HG03558 (cell line): ENCODE measurements around the gene C22orf42.
"Not testable (repeated sequence)": the region's sequence is repeated elsewhere in the genome, so short reads cannot be mapped to it uniquely, and the experiment has no call there.

ENCODE experiments used
- ATAC-seq: cut with Tn5 transposase; IDR thresholded peaks from one replicate; pipeline ENCODE4 v1.9.1; 2021; ENCODE audit warnings: moderate number of reproducible peaks; ENCODE audit not compliant: unreplicated experiment; ENCODE audit errors: extremely low read depth

Gene C22orf42

DNA sequence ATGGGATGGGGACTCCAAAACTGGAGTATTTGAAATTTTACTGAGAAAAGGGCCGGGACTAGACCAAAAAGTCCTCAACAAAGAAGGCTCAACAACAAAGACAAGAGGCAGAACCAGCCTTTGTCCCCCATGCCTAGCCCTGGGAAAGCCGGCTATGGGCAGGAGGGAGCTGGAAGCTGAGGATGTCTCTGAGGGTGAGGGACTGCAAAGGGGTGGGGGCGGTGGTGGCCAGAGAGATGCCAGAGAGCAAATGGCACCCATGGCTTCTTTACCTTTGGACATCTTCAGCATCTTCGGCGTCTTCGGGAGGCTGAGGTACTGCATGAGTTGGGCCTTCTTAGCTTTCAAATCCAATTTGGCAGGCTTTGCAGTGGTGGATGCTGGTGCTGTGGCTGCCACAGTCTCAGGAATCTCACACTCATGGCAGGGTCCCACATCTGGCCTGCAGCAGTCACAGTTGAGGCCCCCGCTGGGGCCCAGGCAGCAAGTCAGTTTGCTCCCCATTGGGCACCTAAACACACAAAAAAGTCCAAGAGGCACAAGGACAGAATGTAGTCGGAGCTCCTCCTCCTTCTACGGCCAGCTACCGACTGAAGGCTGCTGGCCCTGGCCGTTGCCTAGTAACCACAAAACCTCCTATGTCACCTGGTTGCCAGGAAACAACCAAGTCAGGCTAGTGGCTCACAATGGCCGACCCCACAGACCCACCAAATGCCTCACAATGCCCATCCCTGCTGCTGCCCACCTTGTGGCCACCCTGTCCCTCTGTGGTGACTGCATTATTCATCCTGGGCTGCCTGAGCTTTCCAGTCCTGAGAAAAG is at the start of gene C22orf42:
Gene C22orf42, minus strand, starts transcription at position 592 of the 822 bp plus-strand sequence. Its CDS starts 88 bp downstream, at position 504.
- ATAC-seq, result no peak

DNA sequence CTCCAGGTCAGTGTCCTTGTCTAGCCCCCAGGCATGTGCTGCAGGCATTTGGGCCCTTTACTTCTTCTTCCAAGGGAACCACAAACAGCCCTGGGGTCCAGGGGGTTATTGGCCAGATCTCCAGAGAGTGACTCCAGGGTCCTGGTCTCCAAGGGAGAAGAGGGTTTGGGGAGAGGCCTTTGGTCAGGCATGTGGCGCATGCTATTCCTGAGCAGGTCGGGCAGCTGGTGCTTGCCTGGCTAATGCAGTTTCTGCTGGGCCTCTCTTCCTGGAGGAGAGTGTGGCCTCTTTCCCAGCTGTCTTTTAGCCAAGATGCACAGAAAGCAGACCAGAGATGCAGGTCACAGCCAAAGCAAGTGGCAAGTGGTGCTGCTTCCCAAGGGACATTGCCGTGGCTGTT is 49.6 kb upstream of the C22orf42 start:
- ATAC-seq, result no peak

- no peak for ATAC-seq
Measured at GRCh38 chr22:32207971-32208480, 48.9 kb upstream of the C22orf42 start.

GRCh38 chr22:32206774-32207758 is 48.0 kb upstream of the C22orf42 start:
- ATAC-seq, result no peak

DNA sequence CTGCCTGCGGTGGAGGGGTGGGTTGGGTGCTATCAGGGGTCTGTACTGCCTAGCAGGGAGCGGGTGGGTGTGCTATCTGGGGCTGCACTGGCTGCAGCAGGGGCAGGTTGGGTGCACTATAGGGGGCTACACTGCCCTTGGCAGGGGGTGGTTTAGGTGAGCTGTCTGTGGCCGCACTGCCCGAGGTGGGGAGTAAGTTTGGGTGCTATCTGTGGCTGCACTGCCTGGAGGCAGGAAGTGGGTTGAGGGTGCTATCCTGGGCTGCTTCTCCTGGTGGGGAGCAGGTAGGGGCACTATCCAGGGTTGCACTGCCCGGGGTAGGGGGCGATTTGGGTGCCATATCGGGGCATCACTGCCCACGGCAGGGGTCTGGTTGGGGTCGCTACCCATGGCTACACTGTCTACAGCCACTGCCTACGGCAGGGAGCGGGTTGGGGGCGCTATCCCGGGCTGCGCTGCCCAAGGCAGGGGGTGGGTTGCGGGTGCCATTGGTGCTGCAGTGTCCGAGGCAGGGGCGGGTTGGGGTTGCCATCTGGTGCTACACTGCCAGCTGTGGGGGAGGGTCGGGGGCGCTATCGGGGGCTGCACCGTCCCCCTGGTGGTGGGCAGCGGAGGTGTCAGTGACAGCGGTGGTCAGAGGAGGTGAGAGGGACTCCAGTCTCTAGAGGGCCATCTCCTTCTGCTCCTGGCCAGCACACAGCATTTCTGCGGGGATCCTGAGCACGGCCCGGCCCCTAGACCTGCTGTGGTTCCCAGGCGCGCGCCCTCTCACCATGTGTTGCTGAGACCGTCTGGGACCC is 47.1 kb upstream of the C22orf42 start:
- no peak for ATAC-seq

DNA sequence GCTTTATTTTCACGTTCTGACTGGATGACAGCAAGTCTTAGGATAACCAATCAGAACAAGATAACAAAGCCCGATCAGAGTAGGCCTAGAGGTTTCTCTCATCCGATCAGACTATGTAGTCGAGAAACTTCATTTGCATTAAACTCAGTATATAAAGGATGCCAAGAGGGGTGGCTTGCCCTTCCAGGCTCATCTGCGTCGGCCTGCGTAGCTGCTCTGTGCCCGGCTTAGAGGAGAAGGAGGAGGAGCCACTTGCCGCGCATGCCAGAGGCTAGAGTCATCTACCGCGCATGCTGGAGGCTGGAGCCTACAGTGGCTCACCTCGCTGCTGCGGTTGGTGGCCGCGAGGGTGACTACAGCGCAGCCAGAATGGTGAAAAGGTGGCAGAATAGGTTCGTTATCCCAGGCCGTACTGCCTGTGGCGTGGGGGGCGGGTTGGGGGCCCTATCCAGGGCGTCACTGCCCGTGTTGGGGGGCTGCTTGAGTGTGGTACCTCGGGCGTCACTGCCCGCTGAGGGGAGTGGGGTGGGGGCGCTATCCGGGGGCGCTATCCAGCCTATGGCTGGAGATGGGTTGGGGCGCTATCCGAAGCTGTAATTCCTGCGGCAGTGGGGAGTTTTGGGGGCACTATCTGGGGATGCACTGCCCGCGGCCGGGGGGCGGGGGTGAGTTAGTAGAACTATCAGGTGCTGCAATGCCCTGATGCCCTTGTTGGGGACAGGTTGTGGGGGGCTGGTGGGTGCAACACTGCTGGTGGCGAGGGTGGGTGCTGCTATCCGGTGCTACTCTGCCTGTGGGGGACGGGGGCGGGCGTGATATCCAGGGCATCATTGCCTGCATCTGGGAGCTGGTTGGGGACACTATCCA is 46.0 kb upstream of the C22orf42 start, which contains the start of gene RFPL2:
Gene RFPL2, minus strand, starts transcription at position 218 of the 867 bp plus-strand sequence. CDS start 2,622 bp downstream, outside the sequence.
- no peak for ATAC-seq

- ATAC-seq, result no peak
Measured at GRCh38 chr22:32204040-32204855, 45.1 kb upstream of the C22orf42 start.

- no peak for ATAC-seq
Measured at GRCh38 chr22:32203181-32204039, 44.3 kb upstream of the C22orf42 start.

DNA sequence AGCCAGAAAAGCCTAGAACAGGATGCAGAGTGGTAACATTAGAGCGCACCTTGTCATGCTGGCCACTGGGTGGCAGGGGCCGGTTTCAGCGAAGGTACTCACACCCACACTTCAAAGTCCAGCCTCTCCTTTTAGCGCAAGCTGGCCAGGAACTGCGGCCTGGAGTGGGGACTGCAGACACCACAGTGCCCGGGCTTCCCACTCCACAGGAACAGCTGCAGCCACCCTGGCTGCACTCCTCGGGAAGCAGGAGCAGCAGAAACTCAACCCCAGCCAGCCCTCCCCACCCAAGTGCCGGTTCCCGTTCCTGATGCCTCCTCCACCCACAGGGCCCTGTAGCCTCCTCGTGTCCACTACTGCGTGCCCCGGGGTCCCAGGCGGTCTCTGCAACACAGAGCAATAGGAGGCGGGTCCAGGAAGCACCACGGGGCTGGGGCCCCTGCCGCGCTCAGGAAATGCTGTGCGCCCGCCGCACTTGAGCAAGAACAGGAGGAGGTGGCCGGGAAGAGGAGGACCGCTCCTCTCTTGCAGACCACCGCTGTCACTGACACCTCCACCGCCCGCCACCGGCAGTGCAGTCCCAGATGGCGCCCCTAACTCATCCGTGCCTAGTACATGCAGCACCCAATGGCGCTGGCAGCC is 43.6 kb upstream of the C22orf42 start:
- no peak for ATAC-seq

DNA sequence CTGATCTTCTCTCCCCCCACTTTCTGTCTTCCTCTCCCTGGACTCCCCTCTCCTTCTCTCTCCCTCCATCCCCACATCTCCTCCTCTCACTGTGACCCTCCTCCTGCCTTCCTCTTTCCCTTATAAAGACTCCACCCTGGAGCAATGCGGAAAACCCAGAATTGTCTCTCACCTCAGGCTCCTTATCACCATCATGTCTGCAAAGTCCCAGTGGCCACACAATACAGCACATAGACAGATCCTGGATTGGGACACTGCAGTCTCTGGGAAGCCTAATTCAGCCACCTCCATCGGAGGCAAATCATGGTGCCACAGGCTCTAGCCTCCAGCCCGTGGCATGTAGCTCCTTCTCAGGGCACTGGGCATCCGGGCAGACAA is 43.0 kb upstream of the C22orf42 start:
- ATAC-seq, result no peak

GRCh38 chr22:32200752-32201151 is 41.6 kb upstream of the C22orf42 start:
- no peak for ATAC-seq

- ATAC-seq, result no peak
Measured at GRCh38 chr22:32199961-32200360, 40.9 kb upstream of the C22orf42 start.

GRCh38 chr22:32199341-32199740 is 40.2 kb upstream of the C22orf42 start:
- no peak for ATAC-seq

- not testable (repeated sequence) for ATAC-seq
Measured at GRCh38 chr22:32197553-32198226, 38.6 kb upstream of the C22orf42 start.

- ATAC-seq, result not testable (repeated sequence)
Measured at GRCh38 chr22:32195900-32196299, 36.8 kb upstream of the C22orf42 start.

- not testable (repeated sequence) for ATAC-seq
Measured at GRCh38 chr22:32193346-32193745, 34.2 kb upstream of the C22orf42 start.
